Measurements from ENCODE around the gene TTLL1.
A peak's percentile ranks its signal among the peaks of the same experiment; 100 is the strongest.

TTLL1 gene

DNA sequence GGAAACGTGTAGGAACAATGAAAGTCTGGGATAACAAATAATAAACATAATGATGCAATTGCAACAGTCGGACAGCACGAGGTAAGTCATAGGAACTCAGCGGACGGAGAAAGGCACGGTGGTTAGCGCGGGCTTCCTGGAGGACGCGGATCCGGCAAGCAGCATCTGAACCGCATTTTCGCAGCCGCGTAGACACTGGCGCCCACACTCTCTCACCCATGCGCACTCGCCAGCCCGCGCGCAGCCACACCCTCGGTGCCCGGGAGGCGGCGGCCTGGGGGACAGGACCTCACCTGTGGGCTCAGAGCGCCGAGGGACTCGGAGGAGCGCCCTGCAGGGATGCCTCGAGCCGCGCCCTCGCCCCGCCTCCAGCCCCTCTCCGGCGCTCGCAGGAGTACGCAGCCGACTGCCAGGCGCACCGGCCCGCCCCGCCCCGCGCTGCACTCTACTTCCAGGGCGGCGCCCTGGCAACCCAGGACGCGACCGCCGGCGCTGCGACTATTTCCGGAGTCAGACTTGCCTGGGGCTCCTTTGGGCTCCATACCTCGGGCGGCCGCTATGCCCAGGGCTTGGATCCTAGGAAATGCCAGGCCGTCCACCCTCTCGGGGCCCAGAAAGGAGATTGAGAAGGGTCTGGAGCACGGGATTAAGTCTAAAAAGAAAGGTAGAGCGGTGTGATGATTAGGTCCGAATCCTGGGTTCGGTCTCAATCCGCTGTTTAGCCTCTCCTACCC is at the start of gene TTLL1:
Gene TTLL1, minus strand, starts transcription at position 408 of the 734 bp plus-strand sequence. CDS start 13,805 bp downstream, outside the sequence.
- DNase-seq (ENCODE audit: low spot score): peak; percentile 98
- in situ Hi-C loops (cut with MboI; ENCODE audit: low sequenced_read_pairs, unreplicated experiment): no loop called here
- no peak for TF ChIP-seq CTCF (IDR thresholded peaks at IDR 0.05; ENCODE audit: borderline replicate concordance, control extremely low read depth, extremely low read depth, insufficient read depth, missing control alignments)

DNA sequence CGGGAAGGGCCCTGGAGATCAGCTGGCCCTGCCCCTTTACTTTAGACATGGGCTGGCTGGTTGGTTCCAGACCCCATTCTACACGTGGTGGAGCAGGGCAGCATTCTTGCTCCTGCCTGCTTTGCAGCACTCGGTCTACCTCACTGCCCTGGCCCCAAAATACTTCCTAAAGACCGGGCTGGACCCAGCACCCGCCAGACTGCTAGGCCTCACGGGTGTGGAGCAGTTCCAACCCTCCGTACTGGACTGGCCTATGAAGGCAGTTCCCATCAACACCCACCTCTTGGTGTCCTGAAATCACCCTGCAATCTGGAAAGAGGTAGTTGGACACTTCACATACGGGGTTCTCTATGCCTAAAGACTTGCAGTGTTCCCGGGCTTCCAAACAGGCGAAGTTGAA is 47.6 kb upstream of the TTLL1 start:
- in situ Hi-C loops (cut with MboI; ENCODE audit: low sequenced_read_pairs, unreplicated experiment): no loop called here
- TF ChIP-seq CTCF (IDR thresholded peaks at IDR 0.05; ENCODE audit: borderline replicate concordance, control extremely low read depth, extremely low read depth, insufficient read depth, missing control alignments): no peak
- no peak for DNase-seq (ENCODE audit: low spot score)

DNA sequence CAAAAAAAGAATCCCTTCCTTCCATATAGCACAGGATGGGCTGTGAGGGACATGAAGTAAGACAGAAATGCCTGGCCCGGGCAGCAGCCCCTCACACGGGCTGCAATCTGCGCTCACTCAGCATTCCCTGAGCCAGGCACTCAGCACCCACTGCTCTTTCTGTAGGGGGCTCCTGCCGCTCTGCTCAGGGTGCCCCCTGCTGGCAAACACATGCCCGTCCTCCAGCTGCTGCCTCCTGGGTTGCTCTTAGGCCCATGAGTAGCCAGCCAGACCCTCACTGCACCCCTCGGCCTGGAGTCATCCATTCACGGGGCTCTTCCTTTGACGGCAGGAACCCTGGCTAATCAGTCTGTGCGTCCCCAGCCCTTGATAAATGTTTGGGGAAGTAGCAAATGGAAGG is 47.1 kb upstream of the TTLL1 start:
- in situ Hi-C loops (cut with MboI; ENCODE audit: low sequenced_read_pairs, unreplicated experiment): no loop called here
- peak; percentile 83 for DNase-seq (ENCODE audit: low spot score)
- TF ChIP-seq CTCF (IDR thresholded peaks at IDR 0.05; ENCODE audit: borderline replicate concordance, control extremely low read depth, extremely low read depth, insufficient read depth, missing control alignments): peak; percentile 68

GRCh38 chr22:43135565-43135964 is 46.4 kb upstream of the TTLL1 start:
- DNase-seq (ENCODE audit: low spot score): no peak
- TF ChIP-seq CTCF (IDR thresholded peaks at IDR 0.05; ENCODE audit: borderline replicate concordance, control extremely low read depth, extremely low read depth, insufficient read depth, missing control alignments): no peak
- in situ Hi-C loops (cut with MboI; ENCODE audit: low sequenced_read_pairs, unreplicated experiment): no loop called here

- no peak for DNase-seq (ENCODE audit: low spot score)
- TF ChIP-seq CTCF (IDR thresholded peaks at IDR 0.05; ENCODE audit: borderline replicate concordance, control extremely low read depth, extremely low read depth, insufficient read depth, missing control alignments): no peak
- in situ Hi-C loops (cut with MboI; ENCODE audit: low sequenced_read_pairs, unreplicated experiment): no loop called here
Measured at GRCh38 chr22:43134553-43134952, 45.4 kb upstream of the TTLL1 start.

GRCh38 chr22:43133401-43133800 is 44.2 kb upstream of the TTLL1 start:
- TF ChIP-seq CTCF (IDR thresholded peaks at IDR 0.05; ENCODE audit: borderline replicate concordance, control extremely low read depth, extremely low read depth, insufficient read depth, missing control alignments): no peak
- DNase-seq (ENCODE audit: low spot score): no peak
- in situ Hi-C loops (cut with MboI; ENCODE audit: low sequenced_read_pairs, unreplicated experiment): no loop called here

Measured in GM13976 (cell line).